GM12878 (cell line): ENCODE data around the gene CNTLN. TPM values are rescaled to one million over a fixed set of nuclear protein-coding genes. Genes with fewer than 3 reads are reported as not detected.

Experiments used
- ATAC-seq: fragments of 200-7000 bp; cut with Tn5 transposase; 3 replicates; pipeline ENCODE4 v1.9.1; 2020; ENCODE audit warnings: mild to moderate bottlenecking, moderate library complexity
- BruUV-seq: library from RNA; stranded (reverse); fragments of 400-500 nt; replicated peaks from 2 replicates; lab custom pipeline; 2021; lab: Mats Ljungman, UMichigan
- CTCF ChIA-PET: fragments of 300-600 bp; sonication (Branson Sonifier 250); formaldehyde crosslinking; extraction: SDS; loops from one replicate; lab custom pipeline; 2021; ENCODE audit warnings: inconsistent platforms; lab: Yijun Ruan, JAX
- POLR2A ChIA-PET: fragments of 350-600 bp; formaldehyde crosslinking; extraction: SDS; loops from one replicate; lab custom pipeline; 2021; ENCODE audit warnings: inconsistent platforms; lab: Charles Lee
- RAD21 ChIA-PET: fragments of 300-600 bp; sonication (Branson Sonifier 250); formaldehyde crosslinking; loops from one replicate; lab custom pipeline; 2023; ENCODE audit warnings: antibody characterized with exemption; ENCODE audit not compliant: unreplicated experiment; lab: Charles Lee
- SMC1A ChIA-PET: fragments of 300-600 bp; sonication (Branson Sonifier 250); formaldehyde crosslinking; loops from one replicate; lab custom pipeline; 2023; ENCODE audit not compliant: unreplicated experiment, uncharacterized antibody; lab: Charles Lee
- DNase-seq: peaks from one replicate; pipeline ENCODE4 v3.0.0-alpha.2; 2011; ENCODE audit warnings: low read depth, low spot score
- FAIRE-seq: peaks from 3 replicates; lab custom pipeline; 2011; peaks lifted over from hg19 to GRCh38; lab: Jason Lieb, UNC
- H2AFZ ChIP-seq: 2 replicates; pipeline ENCODE4 v1.6.0; 2011; ENCODE audit warnings: low read depth, low read length, control low read depth; ENCODE audit not compliant: control insufficient read depth
- H3K27ac ChIP-seq: 2 replicates; pipeline ENCODE4 v1.5.1; 2011; ENCODE audit warnings: control low read depth; ENCODE audit not compliant: control insufficient read depth, insufficient read depth
- H3K27me3 ChIP-seq, 2 experiments: replicated peaks in 1 of 2; 2 replicates each; pipeline versions ENCODE4 v1.6.0 to v1.6.1; 2011; ENCODE audit warnings: low read length in 1 of 2; ENCODE audit not compliant: control insufficient read depth in 2 of 2, insufficient read depth in 2 of 2
- H3K36me3 ChIP-seq, 2 experiments: 2 replicates each; pipeline ENCODE4 v1.5.1; 2011; ENCODE audit warnings: low read length in 1 of 2; ENCODE audit not compliant: control insufficient read depth in 2 of 2, insufficient read depth in 2 of 2
- H3K4me1 ChIP-seq: 2 replicates; pipeline ENCODE4 v1.6.1; 2011; ENCODE audit warnings: mild to moderate bottlenecking, low read length, moderate library complexity, mixed read lengths; ENCODE audit not compliant: control insufficient read depth, insufficient read depth
- H3K4me2 ChIP-seq: 2 replicates; pipeline ENCODE4 v1.6.0; 2011; ENCODE audit warnings: control low read depth; ENCODE audit not compliant: control insufficient read depth, insufficient read depth
- H3K4me3 ChIP-seq: fragments of 200-600 bp; sonication (generic); 2 replicates; pipeline ENCODE4 v1.5.1; 2016
- H3K79me2 ChIP-seq: 2 replicates; pipeline ENCODE4 v1.6.0; 2011; ENCODE audit warnings: low read length; ENCODE audit not compliant: control insufficient read depth, insufficient read depth
- H3K9ac ChIP-seq: 2 replicates; pipeline ENCODE4 v1.8.0; 2011; ENCODE audit warnings: low read length, control low read depth, mixed read lengths; ENCODE audit not compliant: control insufficient read depth, insufficient read depth
- H3K9me3 ChIP-seq: replicated peaks from 3 replicates; pipeline ENCODE4 v1.5.1; 2011; ENCODE audit warnings: mild to moderate bottlenecking, low read length; ENCODE audit not compliant: control insufficient read depth, insufficient read depth
- H4K20me1 ChIP-seq: 2 replicates; pipeline ENCODE4 v1.6.0; 2011; ENCODE audit not compliant: control insufficient read depth, insufficient read depth
- ATF7 ChIP-seq: fragments of 450-650 bp; IDR thresholded peaks from 2 replicates; pipeline ENCODE4 v1.6.1; 2016; ENCODE audit warnings: low read depth, mild to moderate bottlenecking
- CREB1 ChIP-seq: IDR thresholded peaks from 2 replicates; pipeline ENCODE4 v1.6.1; 2012; ENCODE audit warnings: low read depth, mild to moderate bottlenecking, inconsistent platforms
- EED ChIP-seq: sonication (generic); IDR thresholded peaks from 2 replicates; pipeline ENCODE4 v1.6.1; 2016; ENCODE audit warnings: antibody characterized with exemption, low read depth
- EZH2 ChIP-seq: IDR thresholded peaks from 2 replicates; pipeline ENCODE4 v1.6.1; 2012; ENCODE audit warnings: low read depth, mild to moderate bottlenecking, control low read depth, inconsistent platforms, low read length, borderline replicate concordance; ENCODE audit not compliant: control insufficient read depth
- MAX ChIP-seq: IDR thresholded peaks from 2 replicates; pipeline ENCODE4 v1.6.1; 2012; ENCODE audit warnings: low read depth, low read length, improper control_type of control experiment
- POLR2AphosphoS2 ChIP-seq: IDR thresholded peaks from 2 replicates; pipeline ENCODE4 v1.6.1; 2011; ENCODE audit warnings: low read depth, mild to moderate bottlenecking, low read length, improper control_type of control experiment, moderate library complexity
- SIX5 ChIP-seq: IDR thresholded peaks from 2 replicates; pipeline ENCODE4 v1.6.1; 2011; ENCODE audit warnings: mild to moderate bottlenecking, low read depth, low read length, moderate library complexity; ENCODE audit not compliant: severe bottlenecking
- SMC3 ChIP-seq: IDR thresholded peaks from 2 replicates; pipeline ENCODE4 v1.6.1; 2011; ENCODE audit warnings: low read length, improper control_type of control experiment, borderline replicate concordance
- TAF1 ChIP-seq: IDR thresholded peaks from 2 replicates; pipeline ENCODE4 v1.6.1; 2011; ENCODE audit warnings: mild to moderate bottlenecking, low read depth, low read length, borderline replicate concordance
- WGBS: methylation state at CpG from one replicate; pipeline ENCODE4 v1.1.6; 2016; ENCODE audit warnings: low lambda C conversion rate; ENCODE audit not compliant: insufficient replicate concordance, insufficient coverage; ENCODE audit errors: missing lambda C conversion rate; 5-methylcytosine and 5-hydroxymethylcytosine counted together
- in situ Hi-C: fragments of 300-500 bp; cut with MboI; formaldehyde crosslinking; loops from 9 replicates; pipeline ENCODE4 v1.14.3; 2018; ENCODE audit warnings: mixed read lengths
- intact Hi-C: fragments of 100-400 bp; cut with micrococcal nuclease; formaldehyde crosslinking; loops from one replicate; pipeline ENCODE4 v1.14.2; 2022; ENCODE audit not compliant: unreplicated experiment
- polyA plus RNA-seq, 11 experiments: library from polyadenylated mRNA; depleted of rRNA in 4 of 11; unstranded in 6 of 11; stranded (reverse) in 5 of 11; fragments of >200 nt; fragmentation: Nextera tagmentation in 4 of 11; fragmentation: Illumina TruSeq in 1 of 11; extraction: Ambion mirVana in 4 of 11; extraction: Trizol in 1 of 11; gene quantifications; 1 replicate in 1 of 11; 2 replicates in 10 of 11; pipeline versions ENCODE4 v1.2.1 to v1.2.3, GENCODE V29; 2011 to 2016; ENCODE audit warnings: inconsistent platforms in 2 of 11, missing spikeins in 2 of 11, low read depth in 1 of 11
- total RNA-seq, 4 experiments: library from RNA; depleted of rRNA in 3 of 4; stranded (reverse); fragments of >200 nt in 3 of 4; fragmentation: Illumina TruSeq in 1 of 4; extraction: Trizol in 1 of 4; gene quantifications; 2 replicates each; pipeline versions ENCODE4 v1.2.1 to v1.2.3, GENCODE V29; 2013 to 2021
- TF ChIP-seq, protein P1 (sequence below): fragments of 450-650 bp; IDR thresholded peaks from 2 replicates; pipeline ENCODE4 v1.6.1; 2017; ENCODE audit warnings: borderline replicate concordance

Gene CNTLN
- total and polyA plus RNA-seq, 10 of the 15 experiments (the other 5 are each of a cell fraction or from before 2014, with no cell fraction given), result 0.01 to 7.0 (median 0.03) TPM; not detected in 4

GRCh38 chr9:17433526-17433925 is 298.7 kb downstream of the CNTLN start (continued):
- no peak for TF ChIP-seq ATF7

DNA sequence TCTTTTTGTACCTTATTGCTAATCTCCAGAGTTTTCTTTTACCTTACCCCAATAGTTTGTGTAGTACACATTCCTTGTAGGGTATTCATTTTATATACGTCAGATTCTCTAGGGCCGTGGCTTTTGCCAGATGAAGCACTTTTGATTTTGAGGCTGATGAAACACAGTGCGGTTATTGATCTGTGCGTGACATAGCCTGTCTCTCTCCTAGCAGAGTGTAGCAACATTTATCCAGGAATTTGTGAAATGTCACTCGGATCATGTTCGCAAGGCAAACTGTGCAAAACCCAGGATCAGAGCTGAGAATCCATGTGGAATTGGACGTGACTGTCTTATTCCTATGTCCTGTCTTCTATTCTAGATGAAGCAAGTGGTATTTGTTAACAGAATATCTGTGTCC is 302.0 kb downstream of the CNTLN start:
- no peaks in the 10 kb centered on the region for H3K9me3 ChIP-seq
- no peaks in the 10 kb centered on the region for H3K4me1 ChIP-seq
- H3K4me2 ChIP-seq, result no peak overlapping the region
- in situ Hi-C loops, result no loop called here
- H3K27ac ChIP-seq, result no peak overlapping the region
- ChIA-PET SMC1A (no interaction called here), RAD21 (no interaction called here), POLR2A (no interaction called here), CTCF (no interaction called here)
- no peak for ATAC-seq
- no peak overlapping the region for H3K4me3 ChIP-seq
- TF ChIP-seq EZH2, result no peak
- TF ChIP-seq, protein P1, sequence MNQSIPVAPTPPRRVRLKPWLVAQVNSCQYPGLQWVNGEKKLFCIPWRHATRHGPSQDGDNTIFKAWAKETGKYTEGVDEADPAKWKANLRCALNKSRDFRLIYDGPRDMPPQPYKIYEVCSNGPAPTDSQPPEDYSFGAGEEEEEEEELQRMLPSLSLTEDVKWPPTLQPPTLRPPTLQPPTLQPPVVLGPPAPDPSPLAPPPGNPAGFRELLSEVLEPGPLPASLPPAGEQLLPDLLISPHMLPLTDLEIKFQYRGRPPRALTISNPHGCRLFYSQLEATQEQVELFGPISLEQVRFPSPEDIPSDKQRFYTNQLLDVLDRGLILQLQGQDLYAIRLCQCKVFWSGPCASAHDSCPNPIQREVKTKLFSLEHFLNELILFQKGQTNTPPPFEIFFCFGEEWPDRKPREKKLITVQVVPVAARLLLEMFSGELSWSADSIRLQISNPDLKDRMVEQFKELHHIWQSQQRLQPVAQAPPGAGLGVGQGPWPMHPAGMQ, result no peak
- TF ChIP-seq POLR2AphosphoS2, result no peak
- TF ChIP-seq MAX, result no peak
- no peak for TF ChIP-seq SIX5
- no peak for TF ChIP-seq EED
- TF ChIP-seq TAF1, result no peak
- no peak for TF ChIP-seq CREB1
- no peak for TF ChIP-seq SMC3
- FAIRE-seq, result no peak
- WGBS, result 47% methylated on average over 7 of the region's 7 CpGs
- intact Hi-C loops, result no loop called here
- H2AFZ ChIP-seq, result no peak overlapping the region
- no TSS peak for BruUV-seq
- H3K79me2 ChIP-seq, result no peaks in the 10 kb centered on the region
- no peaks in the 10 kb centered on the region for H4K20me1 ChIP-seq
- H3K9ac ChIP-seq, result no peak overlapping the region
- no peaks in the 10 kb centered on the region for H3K36me3 ChIP-seq
- H3K27me3 ChIP-seq, result no peaks in the 10 kb centered on the region
- DNase-seq, result no peak
